H1 (cell line): ENCODE data around the gene ARHGAP22. TPM values are rescaled to one million over a fixed set of nuclear protein-coding genes. Genes with fewer than 3 reads are reported as not detected.

Experiments used
- CTCF ChIA-PET: fragments of 300-600 bp; sonication (Branson Sonifier 250); formaldehyde crosslinking; loops from one replicate; lab custom pipeline; 2021; ENCODE audit not compliant: partially characterized antibody; lab: Charles Lee
- POLR2A ChIA-PET: fragments of 300-600 bp; sonication (Branson Sonifier 250); formaldehyde crosslinking; loops from one replicate; lab custom pipeline; 2021; ENCODE audit warnings: inconsistent platforms; ENCODE audit not compliant: partially characterized antibody; lab: Charles Lee
- DNase-seq, 2 experiments: peaks; one replicate each; pipeline versions ENCODE4 v3.0.0 to v3.0.0-alpha.2; 2010 to 2022; ENCODE audit warnings: low spot score in 2 of 2, low read depth in 1 of 2, mixed read lengths in 1 of 2
- FAIRE-seq: peaks from 2 replicates; lab custom pipeline; 2011; peaks lifted over from hg19 to GRCh38; lab: Jason Lieb, UNC
- H2AFZ ChIP-seq: 2 replicates; pipeline ENCODE4 v1.8.1; 2012; ENCODE audit warnings: low read length, inconsistent platforms
- H2AK5ac ChIP-seq: 2 replicates; pipeline ENCODE4 v1.6.1; 2013; ENCODE audit warnings: low read depth, low read length
- H2BK120ac ChIP-seq: replicated peaks from 2 replicates; pipeline ENCODE3; 2013; ENCODE audit warnings: low read depth, low read length, inconsistent platforms
- H2BK12ac ChIP-seq: 2 replicates; pipeline ENCODE4 v1.6.1; 2013; ENCODE audit warnings: low read depth, low read length
- H2BK15ac ChIP-seq: 2 replicates; pipeline ENCODE4 v1.6.1; 2013; ENCODE audit warnings: low read length
- H2BK20ac ChIP-seq: 2 replicates; pipeline ENCODE4 v1.6.1; 2013; ENCODE audit warnings: low read length
- H2BK5ac ChIP-seq: 2 replicates; pipeline ENCODE4 v1.6.1; 2013; ENCODE audit warnings: low read depth, low read length
- H3K14ac ChIP-seq: 2 replicates; pipeline ENCODE4 v1.6.1; 2013; ENCODE audit warnings: inconsistent platforms; ENCODE audit not compliant: insufficient read length
- H3K18ac ChIP-seq: 2 replicates; pipeline ENCODE4 v1.6.1; 2013; ENCODE audit warnings: low read length; ENCODE audit errors: extremely low read depth
- H3K23ac ChIP-seq: 2 replicates; pipeline ENCODE4 v1.6.1; 2013; ENCODE audit warnings: inconsistent platforms; ENCODE audit not compliant: insufficient read length
- H3K23me2 ChIP-seq: 2 replicates; pipeline ENCODE4 v1.6.1; 2013; ENCODE audit warnings: low read depth, low read length
- H3K27ac ChIP-seq: 2 replicates; pipeline ENCODE4 v1.6.1; 2011; ENCODE audit warnings: low read depth, low read length, inconsistent platforms
- H3K27me3 ChIP-seq, 4 experiments: replicated peaks in 1 of 4; 1 replicate in 1 of 4; 2 replicates in 3 of 4; pipeline versions ENCODE4 v1.6.1 to v1.8.1; 2011 to 2013; ENCODE audit warnings: low read length in 3 of 4, mild to moderate bottlenecking in 3 of 4, inconsistent platforms in 2 of 4, mixed read lengths in 2 of 4, moderate library complexity in 1 of 4; ENCODE audit not compliant: control insufficient read depth in 3 of 4, insufficient read depth in 3 of 4; ENCODE audit errors: extremely low read depth in 1 of 4
- H3K36me3 ChIP-seq, 4 experiments: 2 replicates each; pipeline versions ENCODE4 v1.6.1 to v1.8.1; 2011 to 2013; ENCODE audit warnings: mild to moderate bottlenecking in 4 of 4, low read length in 3 of 4, moderate library complexity in 2 of 4, control low read depth in 1 of 4, inconsistent platforms in 1 of 4; ENCODE audit not compliant: insufficient read depth in 4 of 4, control insufficient read depth in 2 of 4
- H3K4ac ChIP-seq: replicated peaks from 2 replicates; pipeline ENCODE3; 2013; ENCODE audit warnings: low read length, low read depth, mixed read lengths, inconsistent platforms; ENCODE audit not compliant: insufficient read length
- H3K4me1 ChIP-seq, 4 experiments: replicated peaks in 1 of 4; 1 replicate in 1 of 4; 2 replicates in 3 of 4; pipeline versions ENCODE4 v1.6.1 to v1.8.1; 2011 to 2013; ENCODE audit warnings: low read length in 3 of 4, inconsistent platforms in 2 of 4, mixed read lengths in 1 of 4; ENCODE audit not compliant: insufficient read depth in 4 of 4, control insufficient read depth in 3 of 4
- H3K4me2 ChIP-seq, 2 experiments: 2 replicates each; pipeline versions ENCODE4 v1.6.1 to v1.8.1; 2011 to 2013; ENCODE audit warnings: low read depth in 2 of 2, low read length in 2 of 2, control low read depth in 1 of 2, inconsistent platforms in 1 of 2, mild to moderate bottlenecking in 1 of 2; ENCODE audit not compliant: insufficient read depth in 1 of 2
- H3K4me3 ChIP-seq, 4 experiments: fragments of 200-600, 300-600 bp in 1 of 4; sonication (generic), shearing (Covaris generic), sonication (Bioruptor Twin) in 1 of 4; 2 replicates each; pipeline versions ENCODE4 v1.5.1 to v1.8.1; 2011 to 2016; ENCODE audit warnings: low read length in 4 of 4, low read depth in 3 of 4, control low read depth in 2 of 4, inconsistent platforms in 2 of 4, mild to moderate bottlenecking in 2 of 4, mixed read lengths in 1 of 4, moderate library complexity in 1 of 4; ENCODE audit not compliant: insufficient read depth in 2 of 4; ENCODE audit errors: extremely low read depth in 1 of 4
- H3K56ac ChIP-seq: replicated peaks from 2 replicates; pipeline ENCODE3; 2013; ENCODE audit warnings: low read depth, mild to moderate bottlenecking, mixed read lengths, low read length, inconsistent platforms; ENCODE audit not compliant: insufficient read length
- H3K79me1 ChIP-seq: 2 replicates; pipeline ENCODE4 v1.6.1; 2013; ENCODE audit warnings: low read depth, low read length, control low read depth
- H3K79me2 ChIP-seq, 2 experiments: 2 replicates each; pipeline versions ENCODE4 v1.6.1 to v1.8.1; 2012 to 2013; ENCODE audit warnings: low read length in 2 of 2, mild to moderate bottlenecking in 2 of 2, inconsistent platforms in 1 of 2; ENCODE audit not compliant: insufficient read depth in 2 of 2, control insufficient read depth in 1 of 2
- H3K9ac ChIP-seq, 4 experiments: replicated peaks in 1 of 4; 1 replicate in 1 of 4; 2 replicates in 3 of 4; pipeline versions ENCODE4 v1.6.1 to v1.8.1; 2011 to 2013; ENCODE audit warnings: low read depth in 3 of 4, low read length in 3 of 4, control low read depth in 2 of 4, mild to moderate bottlenecking in 2 of 4, moderate library complexity in 2 of 4, inconsistent platforms in 1 of 4; ENCODE audit errors: extremely low read depth in 1 of 4
- H3K9me3 ChIP-seq, 2 experiments: 2 replicates each; pipeline versions ENCODE4 v1.6.1 to v1.8.1; 2012 to 2013; ENCODE audit warnings: mild to moderate bottlenecking in 2 of 2, moderate library complexity in 2 of 2, control low read depth in 1 of 2, inconsistent platforms in 1 of 2, low read depth in 1 of 2, low read length in 1 of 2, mixed read lengths in 1 of 2; ENCODE audit not compliant: insufficient read depth in 2 of 2
- H4K20me1 ChIP-seq, 2 experiments: replicated peaks in 1 of 2; 2 replicates each; pipeline versions ENCODE3 to v1.8.1; 2011 to 2013; ENCODE audit warnings: inconsistent platforms in 2 of 2, low read length in 2 of 2, mild to moderate bottlenecking in 1 of 2; ENCODE audit not compliant: insufficient read depth in 2 of 2, control insufficient read depth in 1 of 2
- H4K5ac ChIP-seq: 2 replicates; pipeline ENCODE4 v1.6.1; 2013; ENCODE audit warnings: low read length, low read depth, mixed read lengths, inconsistent platforms; ENCODE audit not compliant: insufficient read length
- H4K8ac ChIP-seq: 2 replicates; pipeline ENCODE4 v1.8.0; 2013; ENCODE audit warnings: mild to moderate bottlenecking, moderate library complexity, low read length, inconsistent platforms; ENCODE audit not compliant: insufficient read depth; ENCODE audit errors: extremely low read depth
- H4K91ac ChIP-seq: replicated peaks from 2 replicates; pipeline ENCODE3; 2013; ENCODE audit warnings: low read length, mixed read lengths, inconsistent platforms; ENCODE audit not compliant: insufficient read length
- CHD1 ChIP-seq: IDR thresholded peaks from 2 replicates; pipeline ENCODE4 v1.6.1; 2012; ENCODE audit warnings: low read depth, low read length, improper control_type of control experiment
- FOSL1 ChIP-seq: IDR thresholded peaks from 2 replicates; pipeline ENCODE4 v1.6.1; 2011; ENCODE audit warnings: mild to moderate bottlenecking, low read depth, low read length, moderate library complexity; ENCODE audit not compliant: insufficient read depth
- JUN ChIP-seq: IDR thresholded peaks from 2 replicates; pipeline ENCODE4 v1.6.1; 2011; ENCODE audit warnings: low read depth, mild to moderate bottlenecking, improper control_type of control experiment, low read length
- NANOG ChIP-seq: IDR thresholded peaks from 2 replicates; pipeline ENCODE4 v1.6.1; 2011; ENCODE audit warnings: low read length, low read depth, mild to moderate bottlenecking, inconsistent platforms; ENCODE audit not compliant: insufficient read depth, poor library complexity, severe bottlenecking
- PHF8 ChIP-seq: fragments of 200-600 bp; sonication (generic); conservative IDR thresholded peaks from 2 replicates; pipeline ENCODE4 v1.7.1; 2012; ENCODE audit warnings: low read depth, mild to moderate bottlenecking, inconsistent platforms, low read length, moderate library complexity
- POLR2A ChIP-seq, 2 experiments: IDR thresholded peaks; 1 replicate in 1 of 2; 2 replicates in 1 of 2; pipeline ENCODE4 v1.6.1; 2011; ENCODE audit warnings: low read depth in 2 of 2, low read length in 2 of 2, mild to moderate bottlenecking in 2 of 2; ENCODE audit errors: control extremely low read depth in 1 of 2
- RBBP5 ChIP-seq: IDR thresholded peaks from 2 replicates; pipeline ENCODE4 v1.7.1; 2012; ENCODE audit warnings: low read depth, mild to moderate bottlenecking, inconsistent platforms, low read length, moderate library complexity, borderline replicate concordance
- SP2 ChIP-seq: IDR thresholded peaks from 2 replicates; pipeline ENCODE4 v1.6.1; 2012; ENCODE audit warnings: mild to moderate bottlenecking, low read length, inconsistent platforms
- TCF12 ChIP-seq: IDR thresholded peaks from 2 replicates; pipeline ENCODE4 v1.6.1; 2011; ENCODE audit warnings: low read depth, mild to moderate bottlenecking, low read length
- ZNF274 ChIP-seq: IDR thresholded peaks from 2 replicates; pipeline ENCODE4 v1.7.0; 2012; ENCODE audit warnings: low read length, borderline replicate concordance; ENCODE audit errors: extremely low read depth
- WGBS, 2 experiments: shearing (Covaris generic) in 1 of 2; methylation state at CpG; one replicate each; pipeline versions ENCODE4 v1.1.6 to v1.1.7; 2013 to 2015; ENCODE audit warnings: low lambda C conversion rate in 2 of 2, mixed read lengths in 2 of 2, inconsistent platforms in 1 of 2, low coverage in 1 of 2, missing lambda C conversion rate in 1 of 2; ENCODE audit not compliant: insufficient replicate concordance in 2 of 2, insufficient coverage in 1 of 2, insufficient read length in 1 of 2; ENCODE audit errors: extremely low coverage in 1 of 2, missing lambda C conversion rate in 1 of 2; 5-methylcytosine and 5-hydroxymethylcytosine counted together
- polyA plus RNA-seq, 7 experiments: library from polyadenylated mRNA; depleted of rRNA in 3 of 7; stranded (reverse) in 5 of 7; unstranded in 2 of 7; fragments of >200 nt in 5 of 7; fragments of 200-250 nt in 2 of 7; gene quantifications; 1 replicate in 5 of 7; 2 replicates in 1 of 7; 4 replicates in 1 of 7; pipeline versions ENCODE4 v1.2.1 to v1.2.3, GENCODE V29; 2011 to 2013; ENCODE audit warnings: missing spikeins in 2 of 7, mixed read lengths in 2 of 7
- total RNA-seq: library from RNA; stranded (reverse); fragmentation: NEBNext Ultra II Directional; extraction: Animal tissue kit (Norgen Biotek cat#: 25700); gene quantifications from 2 replicates; pipeline ENCODE4 v1.2.1, GENCODE V29; 2021
- TF ChIP-seq, protein P1 (sequence below), 3 experiments: IDR thresholded peaks; 1 replicate in 2 of 3; 2 replicates in 1 of 3; pipeline versions ENCODE4 v1.5.1 to v1.6.1; 2011; ENCODE audit warnings: low read length in 3 of 3, mild to moderate bottlenecking in 3 of 3, inconsistent platforms in 2 of 3, low read depth in 1 of 3, moderate library complexity in 1 of 3; ENCODE audit not compliant: insufficient read depth in 1 of 3; ENCODE audit errors: control extremely low read depth in 1 of 3

The ARHGAP22 gene
- total and polyA plus RNA-seq, 2 of the 8 experiments (the other 6 are each of a cell fraction or from before 2014, with no cell fraction given): 3.6 to 11.2 TPM

DNA sequence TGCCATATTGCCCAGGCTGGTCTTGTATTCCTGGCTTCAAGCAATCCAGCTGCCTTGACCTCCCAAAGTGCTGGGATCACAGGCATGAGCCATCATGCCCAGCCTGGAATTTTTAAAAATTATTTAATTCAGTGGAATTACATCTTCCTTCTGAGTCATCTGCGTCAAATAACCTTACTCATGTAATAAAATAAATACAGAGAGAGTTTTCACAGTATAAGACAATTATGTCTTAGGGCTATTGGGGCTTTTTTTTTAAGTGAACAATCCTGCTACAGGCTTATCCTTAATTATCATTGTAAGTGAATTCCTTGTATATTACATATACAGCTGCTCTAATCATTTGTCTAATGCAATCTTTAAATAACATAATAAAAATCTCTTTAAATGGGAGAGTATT is 190.1 kb downstream of the ARHGAP22 start:
- POLR2A ChIA-PET: no interaction called here
- no peak for TF ChIP-seq SP2
- TF ChIP-seq RBBP5: no peak
- TF ChIP-seq ZNF274: no peak
- TF ChIP-seq TCF12: no peak
- no peak for TF ChIP-seq PHF8
- TF ChIP-seq JUN: no peak
- no peak for TF ChIP-seq CHD1
- TF ChIP-seq, protein P1, sequence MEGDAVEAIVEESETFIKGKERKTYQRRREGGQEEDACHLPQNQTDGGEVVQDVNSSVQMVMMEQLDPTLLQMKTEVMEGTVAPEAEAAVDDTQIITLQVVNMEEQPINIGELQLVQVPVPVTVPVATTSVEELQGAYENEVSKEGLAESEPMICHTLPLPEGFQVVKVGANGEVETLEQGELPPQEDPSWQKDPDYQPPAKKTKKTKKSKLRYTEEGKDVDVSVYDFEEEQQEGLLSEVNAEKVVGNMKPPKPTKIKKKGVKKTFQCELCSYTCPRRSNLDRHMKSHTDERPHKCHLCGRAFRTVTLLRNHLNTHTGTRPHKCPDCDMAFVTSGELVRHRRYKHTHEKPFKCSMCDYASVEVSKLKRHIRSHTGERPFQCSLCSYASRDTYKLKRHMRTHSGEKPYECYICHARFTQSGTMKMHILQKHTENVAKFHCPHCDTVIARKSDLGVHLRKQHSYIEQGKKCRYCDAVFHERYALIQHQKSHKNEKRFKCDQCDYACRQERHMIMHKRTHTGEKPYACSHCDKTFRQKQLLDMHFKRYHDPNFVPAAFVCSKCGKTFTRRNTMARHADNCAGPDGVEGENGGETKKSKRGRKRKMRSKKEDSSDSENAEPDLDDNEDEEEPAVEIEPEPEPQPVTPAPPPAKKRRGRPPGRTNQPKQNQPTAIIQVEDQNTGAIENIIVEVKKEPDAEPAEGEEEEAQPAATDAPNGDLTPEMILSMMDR (IDR thresholded peaks at IDR 0.05; ENCODE audit: control extremely low read depth in 1 of 3, insufficient read depth in 1 of 3, low read depth in 1 of 3, low read length in 3 of 3): no peak
- TF ChIP-seq POLR2A (IDR thresholded peaks at IDR 0.05; ENCODE audit: control extremely low read depth in 1 of 2, low read depth in 2 of 2, low read length in 2 of 2): no peak
- no peak for TF ChIP-seq FOSL1
- no peak for TF ChIP-seq NANOG

More for the DNA sequence above, 190.1 kb downstream of the ARHGAP22 start:
- Histone ChIP-seq H2BK12ac (no peak overlapping the region), H3K23me2 (no peaks in the 10 kb centered on the region), H3K79me1 (no peaks in the 10 kb centered on the region), H3K9me3 (0 out of 4 replicates have a peak, but pooled peaks cover 0 to 3% of the 10 kb centered on the region in 2 experiments), H3K4me1 (no peaks in the 10 kb centered on the region), H4K5ac (no peak overlapping the region), H3K4me3 (no peak overlapping the region), H3K79me2 (no peaks in the 10 kb centered on the region), H3K4me2 (no peak overlapping the region), H3K27me3 (no peaks in the 10 kb centered on the region), H3K14ac (no peak overlapping the region), H2AK5ac (no peak overlapping the region), H3K56ac (no peak overlapping the region), H3K23ac (no peak overlapping the region), H2BK20ac (no peak overlapping the region), H3K4ac (no peak overlapping the region), H2BK5ac (no peak overlapping the region), H2BK15ac (no peak overlapping the region), H3K27ac (no peak overlapping the region), H3K9ac (no peak overlapping the region), H3K36me3 (peaks cover 0 to 20% (median 7%) of the 10 kb centered on the region in 4 experiments; a peak in 5 of 8 replicates), H2AFZ (no peak overlapping the region), H2BK120ac (no peak overlapping the region), H4K91ac (no peak overlapping the region), H4K20me1 (no peaks in the 10 kb centered on the region), H4K8ac (no peak overlapping the region), H3K18ac (no peak overlapping the region)
- WGBS, 2 experiments: 100% methylated on average over 1 of the region's 1 CpG; no CpG with 5 or more reads in 1 of the 2 experiments
- DNase-seq (no peak), FAIRE-seq (no peak)
- CTCF ChIA-PET: interaction anchor here (1.0 kb wide), 1 partner anchor 9 kb away, joined by 3 read pairs; no protein-coding TSS in a partner anchor
